Measurements from ENCODE around the gene FBXW7.

Gene FBXW7

GRCh38 chr4:152535903-152536544 is at the start of gene FBXW7:
TSS of gene FBXW7 (minus strand) at chr4:152536092. CDS start at chr4:152411803, 124,289 bp downstream.
- Histone ChIP-seq H3K4me3 (ENCODE audit: low read depth in 1 of 2, low read length in 2 of 2) (peak within 1 kb of the TSS; percentile 80 to 98), H3K9ac (ENCODE audit: low read length) (peak within 1 kb of the TSS; percentile 56), H3K27me3 (ENCODE audit: control insufficient read depth in 1 of 2, insufficient read depth in 2 of 2, low read length in 2 of 2) (no peaks in the 10 kb centered on the region), H3K4me1 (ENCODE audit: insufficient read depth, low read length) (peaks cover 27% of the 10 kb centered on the region), H3K27ac (ENCODE audit: low read depth, low read length) (peak within 1 kb of the TSS; percentile 71), H3K36me3 (ENCODE audit: insufficient read depth, low read length) (no peaks in the 10 kb centered on the region), H3K9me3 (ENCODE audit: low read length) (no peaks in the 10 kb centered on the region)

GRCh38 chr4:152585023-152585441 is 49.1 kb upstream of the FBXW7 start:
- Histone ChIP-seq H3K27me3 (ENCODE audit: control insufficient read depth in 1 of 2, insufficient read depth in 2 of 2, low read length in 2 of 2) (no peaks in the 10 kb centered on the region), H3K4me1 (ENCODE audit: insufficient read depth, low read length) (peaks cover 2% of the 10 kb centered on the region), H3K27ac (ENCODE audit: low read depth, low read length) (no peak overlapping the region), H3K36me3 (ENCODE audit: insufficient read depth, low read length) (no peaks in the 10 kb centered on the region), H3K4me3 (ENCODE audit: low read depth in 1 of 2, low read length in 2 of 2) (no peak overlapping the region), H3K9me3 (ENCODE audit: low read length) (no peaks in the 10 kb centered on the region), H3K9ac (ENCODE audit: low read length) (no peak overlapping the region)

- H3K9me3 ChIP-seq (ENCODE audit: low read length) = no peaks in the 10 kb centered on the region
- no peaks in the 10 kb centered on the region for H3K4me1 ChIP-seq (ENCODE audit: insufficient read depth, low read length)
- no peaks in the 10 kb centered on the region for H3K27me3 ChIP-seq (ENCODE audit: control insufficient read depth in 1 of 2, insufficient read depth in 2 of 2, low read length in 2 of 2)
- H3K27ac ChIP-seq (ENCODE audit: low read depth, low read length) = no peak overlapping the region
- H3K4me3 ChIP-seq (ENCODE audit: low read depth in 1 of 2, low read length in 2 of 2) = no peak overlapping the region
- no peak overlapping the region for H3K9ac ChIP-seq (ENCODE audit: low read length)
- H3K36me3 ChIP-seq (ENCODE audit: insufficient read depth, low read length) = no peaks in the 10 kb centered on the region
Observed at GRCh38 chr4:152581536-152582160, 45.8 kb upstream of the FBXW7 start.

- H3K27ac ChIP-seq (ENCODE audit: low read depth, low read length) = no peak overlapping the region
- no peak overlapping the region for H3K4me3 ChIP-seq (ENCODE audit: low read depth in 1 of 2, low read length in 2 of 2)
- no peak overlapping the region for H3K9ac ChIP-seq (ENCODE audit: low read length)
- H3K4me1 ChIP-seq (ENCODE audit: insufficient read depth, low read length) = no peaks in the 10 kb centered on the region
- H3K9me3 ChIP-seq (ENCODE audit: low read length) = no peaks in the 10 kb centered on the region
- no peaks in the 10 kb centered on the region for H3K27me3 ChIP-seq (ENCODE audit: control insufficient read depth in 1 of 2, insufficient read depth in 2 of 2, low read length in 2 of 2)
- H3K36me3 ChIP-seq (ENCODE audit: insufficient read depth, low read length) = no peaks in the 10 kb centered on the region
Observed at GRCh38 chr4:152579916-152580315, 44.0 kb upstream of the FBXW7 start.

GRCh38 chr4:152579107-152579764 is 43.3 kb upstream of the FBXW7 start:
- Histone ChIP-seq H3K27ac (ENCODE audit: low read depth, low read length) (no peak overlapping the region), H3K4me1 (ENCODE audit: insufficient read depth, low read length) (no peaks in the 10 kb centered on the region), H3K4me3 (ENCODE audit: low read depth in 1 of 2, low read length in 2 of 2) (no peak overlapping the region), H3K9ac (ENCODE audit: low read length) (no peak overlapping the region), H3K27me3 (ENCODE audit: control insufficient read depth in 1 of 2, insufficient read depth in 2 of 2, low read length in 2 of 2) (no peaks in the 10 kb centered on the region), H3K36me3 (ENCODE audit: insufficient read depth, low read length) (no peaks in the 10 kb centered on the region), H3K9me3 (ENCODE audit: low read length) (no peaks in the 10 kb centered on the region)

GRCh38 chr4:152578670-152579069 is 42.8 kb upstream of the FBXW7 start:
- Histone ChIP-seq H3K9ac (ENCODE audit: low read length) (no peak overlapping the region), H3K36me3 (ENCODE audit: insufficient read depth, low read length) (no peaks in the 10 kb centered on the region), H3K4me3 (ENCODE audit: low read depth in 1 of 2, low read length in 2 of 2) (no peak overlapping the region), H3K9me3 (ENCODE audit: low read length) (no peaks in the 10 kb centered on the region), H3K4me1 (ENCODE audit: insufficient read depth, low read length) (no peaks in the 10 kb centered on the region), H3K27me3 (ENCODE audit: control insufficient read depth in 1 of 2, insufficient read depth in 2 of 2, low read length in 2 of 2) (no peaks in the 10 kb centered on the region), H3K27ac (ENCODE audit: low read depth, low read length) (no peak overlapping the region)

GRCh38 chr4:152577708-152578396 is 42.0 kb upstream of the FBXW7 start:
- Histone ChIP-seq H3K9ac (ENCODE audit: low read length) (no peak overlapping the region), H3K36me3 (ENCODE audit: insufficient read depth, low read length) (no peaks in the 10 kb centered on the region), H3K27me3 (ENCODE audit: control insufficient read depth in 1 of 2, insufficient read depth in 2 of 2, low read length in 2 of 2) (no peaks in the 10 kb centered on the region), H3K4me1 (ENCODE audit: insufficient read depth, low read length) (no peaks in the 10 kb centered on the region), H3K27ac (ENCODE audit: low read depth, low read length) (no peak overlapping the region), H3K9me3 (ENCODE audit: low read length) (no peaks in the 10 kb centered on the region), H3K4me3 (ENCODE audit: low read depth in 1 of 2, low read length in 2 of 2) (no peak overlapping the region)

- no peak overlapping the region for H3K27ac ChIP-seq (ENCODE audit: low read depth, low read length)
- H3K4me1 ChIP-seq (ENCODE audit: insufficient read depth, low read length) = no peaks in the 10 kb centered on the region
- no peaks in the 10 kb centered on the region for H3K9me3 ChIP-seq (ENCODE audit: low read length)
- H3K36me3 ChIP-seq (ENCODE audit: insufficient read depth, low read length) = no peaks in the 10 kb centered on the region
- H3K4me3 ChIP-seq (ENCODE audit: low read depth in 1 of 2, low read length in 2 of 2) = no peak overlapping the region
- no peak overlapping the region for H3K9ac ChIP-seq (ENCODE audit: low read length)
- H3K27me3 ChIP-seq (ENCODE audit: control insufficient read depth in 1 of 2, insufficient read depth in 2 of 2, low read length in 2 of 2) = no peaks in the 10 kb centered on the region
Observed at GRCh38 chr4:152575533-152575932, 39.6 kb upstream of the FBXW7 start.

GRCh38 chr4:152573861-152574260 is 38.0 kb upstream of the FBXW7 start:
- no peak overlapping the region for H3K9ac ChIP-seq (ENCODE audit: low read length)
- H3K4me1 ChIP-seq (ENCODE audit: insufficient read depth, low read length) = no peaks in the 10 kb centered on the region
- no peaks in the 10 kb centered on the region for H3K9me3 ChIP-seq (ENCODE audit: low read length)
- no peaks in the 10 kb centered on the region for H3K27me3 ChIP-seq (ENCODE audit: control insufficient read depth in 1 of 2, insufficient read depth in 2 of 2, low read length in 2 of 2)
- no peak overlapping the region for H3K4me3 ChIP-seq (ENCODE audit: low read depth in 1 of 2, low read length in 2 of 2)
- no peaks in the 10 kb centered on the region for H3K36me3 ChIP-seq (ENCODE audit: insufficient read depth, low read length)
- H3K27ac ChIP-seq (ENCODE audit: low read depth, low read length) = no peak overlapping the region

GRCh38 chr4:152572417-152573086 is 36.7 kb upstream of the FBXW7 start:
- H3K4me3 ChIP-seq (ENCODE audit: low read depth in 1 of 2, low read length in 2 of 2) = no peak overlapping the region
- H3K36me3 ChIP-seq (ENCODE audit: insufficient read depth, low read length) = no peaks in the 10 kb centered on the region
- H3K9me3 ChIP-seq (ENCODE audit: low read length) = no peaks in the 10 kb centered on the region
- H3K4me1 ChIP-seq (ENCODE audit: insufficient read depth, low read length) = no peaks in the 10 kb centered on the region
- H3K9ac ChIP-seq (ENCODE audit: low read length) = no peak overlapping the region
- H3K27ac ChIP-seq (ENCODE audit: low read depth, low read length) = no peak overlapping the region
- H3K27me3 ChIP-seq (ENCODE audit: control insufficient read depth in 1 of 2, insufficient read depth in 2 of 2, low read length in 2 of 2) = no peaks in the 10 kb centered on the region

GRCh38 chr4:152571770-152572169 is 35.9 kb upstream of the FBXW7 start:
- no peaks in the 10 kb centered on the region for H3K27me3 ChIP-seq (ENCODE audit: control insufficient read depth in 1 of 2, insufficient read depth in 2 of 2, low read length in 2 of 2)
- H3K4me3 ChIP-seq (ENCODE audit: low read depth in 1 of 2, low read length in 2 of 2) = no peak overlapping the region
- no peak overlapping the region for H3K9ac ChIP-seq (ENCODE audit: low read length)
- H3K27ac ChIP-seq (ENCODE audit: low read depth, low read length) = no peak overlapping the region
- no peaks in the 10 kb centered on the region for H3K36me3 ChIP-seq (ENCODE audit: insufficient read depth, low read length)
- H3K9me3 ChIP-seq (ENCODE audit: low read length) = no peaks in the 10 kb centered on the region
- H3K4me1 ChIP-seq (ENCODE audit: insufficient read depth, low read length) = no peaks in the 10 kb centered on the region
